ENCODE data around the gene NRL.

DNA sequence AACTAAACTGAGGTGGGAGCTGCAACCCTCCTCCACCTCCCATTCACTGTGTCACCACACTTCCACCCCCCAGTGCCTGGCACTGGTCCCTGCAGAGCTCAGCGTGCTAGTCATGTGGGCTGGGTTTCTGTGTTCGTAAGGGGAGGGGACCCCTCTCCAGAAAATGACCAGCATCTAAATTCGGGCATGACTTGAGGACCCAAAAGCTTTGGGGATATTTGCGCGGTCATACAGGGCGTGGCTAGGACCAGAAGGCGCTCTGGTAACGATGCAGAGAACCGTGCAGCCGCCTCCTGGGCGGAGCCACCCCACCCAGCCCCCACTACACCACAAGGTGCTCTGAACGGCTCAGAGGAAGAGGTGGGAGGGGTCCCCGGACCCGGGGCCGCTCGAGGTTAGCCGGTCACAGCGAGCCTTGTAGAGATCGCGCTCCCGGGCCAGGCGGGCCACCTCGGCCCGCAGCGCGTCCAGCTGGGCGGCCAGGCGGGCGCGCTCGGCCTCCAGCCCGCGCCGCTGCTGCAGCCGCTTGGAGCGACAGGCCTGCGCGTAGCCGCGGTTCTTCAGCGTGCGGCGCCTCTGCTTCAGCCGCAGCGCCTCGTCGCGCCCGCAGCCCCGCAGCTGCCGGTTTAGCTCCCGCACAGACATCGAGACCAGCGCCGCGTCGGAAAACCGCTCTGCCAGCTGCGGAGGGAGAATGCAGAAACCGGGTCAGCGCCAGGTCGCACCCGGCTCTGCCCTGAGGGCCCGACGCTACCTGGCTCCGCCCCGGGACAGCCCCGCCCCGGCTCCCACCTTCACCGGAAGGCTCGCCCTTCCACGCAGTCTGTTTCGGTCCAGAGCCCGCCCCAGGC, 33.6 kb downstream of the NRL start:
- TF ChIP-seq, protein P1, sequence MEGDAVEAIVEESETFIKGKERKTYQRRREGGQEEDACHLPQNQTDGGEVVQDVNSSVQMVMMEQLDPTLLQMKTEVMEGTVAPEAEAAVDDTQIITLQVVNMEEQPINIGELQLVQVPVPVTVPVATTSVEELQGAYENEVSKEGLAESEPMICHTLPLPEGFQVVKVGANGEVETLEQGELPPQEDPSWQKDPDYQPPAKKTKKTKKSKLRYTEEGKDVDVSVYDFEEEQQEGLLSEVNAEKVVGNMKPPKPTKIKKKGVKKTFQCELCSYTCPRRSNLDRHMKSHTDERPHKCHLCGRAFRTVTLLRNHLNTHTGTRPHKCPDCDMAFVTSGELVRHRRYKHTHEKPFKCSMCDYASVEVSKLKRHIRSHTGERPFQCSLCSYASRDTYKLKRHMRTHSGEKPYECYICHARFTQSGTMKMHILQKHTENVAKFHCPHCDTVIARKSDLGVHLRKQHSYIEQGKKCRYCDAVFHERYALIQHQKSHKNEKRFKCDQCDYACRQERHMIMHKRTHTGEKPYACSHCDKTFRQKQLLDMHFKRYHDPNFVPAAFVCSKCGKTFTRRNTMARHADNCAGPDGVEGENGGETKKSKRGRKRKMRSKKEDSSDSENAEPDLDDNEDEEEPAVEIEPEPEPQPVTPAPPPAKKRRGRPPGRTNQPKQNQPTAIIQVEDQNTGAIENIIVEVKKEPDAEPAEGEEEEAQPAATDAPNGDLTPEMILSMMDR (IDR thresholded peaks at IDR 0.05): no peak
- no peak for TF ChIP-seq POLR2AphosphoS5 (IDR thresholded peaks at IDR 0.05; ENCODE audit: low read depth, low read length)
- TF ChIP-seq, protein P2, sequence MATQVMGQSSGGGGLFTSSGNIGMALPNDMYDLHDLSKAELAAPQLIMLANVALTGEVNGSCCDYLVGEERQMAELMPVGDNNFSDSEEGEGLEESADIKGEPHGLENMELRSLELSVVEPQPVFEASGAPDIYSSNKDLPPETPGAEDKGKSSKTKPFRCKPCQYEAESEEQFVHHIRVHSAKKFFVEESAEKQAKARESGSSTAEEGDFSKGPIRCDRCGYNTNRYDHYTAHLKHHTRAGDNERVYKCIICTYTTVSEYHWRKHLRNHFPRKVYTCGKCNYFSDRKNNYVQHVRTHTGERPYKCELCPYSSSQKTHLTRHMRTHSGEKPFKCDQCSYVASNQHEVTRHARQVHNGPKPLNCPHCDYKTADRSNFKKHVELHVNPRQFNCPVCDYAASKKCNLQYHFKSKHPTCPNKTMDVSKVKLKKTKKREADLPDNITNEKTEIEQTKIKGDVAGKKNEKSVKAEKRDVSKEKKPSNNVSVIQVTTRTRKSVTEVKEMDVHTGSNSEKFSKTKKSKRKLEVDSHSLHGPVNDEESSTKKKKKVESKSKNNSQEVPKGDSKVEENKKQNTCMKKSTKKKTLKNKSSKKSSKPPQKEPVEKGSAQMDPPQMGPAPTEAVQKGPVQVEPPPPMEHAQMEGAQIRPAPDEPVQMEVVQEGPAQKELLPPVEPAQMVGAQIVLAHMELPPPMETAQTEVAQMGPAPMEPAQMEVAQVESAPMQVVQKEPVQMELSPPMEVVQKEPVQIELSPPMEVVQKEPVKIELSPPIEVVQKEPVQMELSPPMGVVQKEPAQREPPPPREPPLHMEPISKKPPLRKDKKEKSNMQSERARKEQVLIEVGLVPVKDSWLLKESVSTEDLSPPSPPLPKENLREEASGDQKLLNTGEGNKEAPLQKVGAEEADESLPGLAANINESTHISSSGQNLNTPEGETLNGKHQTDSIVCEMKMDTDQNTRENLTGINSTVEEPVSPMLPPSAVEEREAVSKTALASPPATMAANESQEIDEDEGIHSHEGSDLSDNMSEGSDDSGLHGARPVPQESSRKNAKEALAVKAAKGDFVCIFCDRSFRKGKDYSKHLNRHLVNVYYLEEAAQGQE (IDR thresholded peaks at IDR 0.05; ENCODE audit: insufficient read depth in 1 of 2, low read depth in 2 of 2, low read length in 1 of 2): 0 out of 4 replicates have a peak, but pooled peaks of 1 of the 2 experiments have one; percentile 25
- TF ChIP-seq TCF7L2 (IDR thresholded peaks at IDR 0.05; ENCODE audit: low read depth, low read length): no peak
